NCI-H187 (cell line): ENCODE data around the gene LSM14B.
A peak's percentile ranks its signal among the peaks of the same experiment; 100 is the strongest.

Source experiments
- DNase-seq, 2 experiments: peaks; one replicate each; lab custom pipeline; 2025; lab: John Stamatoyannopoulos, UW

Gene LSM14B

GRCh38 chr20:62163986-62164762 lies 41.9 kb downstream of the LSM14B start:
- DNase-seq: no peak

- no peak for DNase-seq
Observed at GRCh38 chr20:62164879-62165761, 42.8 kb downstream of the LSM14B start.

- no peak for DNase-seq
Observed at GRCh38 chr20:62165762-62166399, 43.6 kb downstream of the LSM14B start.

- DNase-seq: no peak
Observed at GRCh38 chr20:62167474-62167873, 45.2 kb downstream of the LSM14B start.

GRCh38 chr20:62168061-62168460 lies 45.8 kb downstream of the LSM14B start:
- DNase-seq: no peak

- no peak for DNase-seq
Observed at GRCh38 chr20:62168890-62169435, 46.7 kb downstream of the LSM14B start.

GRCh38 chr20:62170536-62170935 lies 48.3 kb downstream of the LSM14B start:
- DNase-seq: no peak

- DNase-seq: no peak
Observed at GRCh38 chr20:62171245-62171644, 49.0 kb downstream of the LSM14B start.

GRCh38 chr20:62172666-62173065 lies 50.4 kb downstream of the LSM14B start:
- no peak for DNase-seq

GRCh38 chr20:62174021-62174804 lies 51.9 kb downstream of the LSM14B start:
- DNase-seq: no peak

GRCh38 chr20:62174870-62175624 lies 52.8 kb downstream of the LSM14B start:
- no peak for DNase-seq

- DNase-seq: no peak
Observed at GRCh38 chr20:62175711-62176110, 53.4 kb downstream of the LSM14B start.

- no peak for DNase-seq
Observed at GRCh38 chr20:62176866-62177265, 54.6 kb downstream of the LSM14B start.

- DNase-seq: no peak
Observed at GRCh38 chr20:62177307-62177706, 55.0 kb downstream of the LSM14B start.

GRCh38 chr20:62178316-62179161 lies 56.3 kb downstream of the LSM14B start:
- DNase-seq: no peak

GRCh38 chr20:62179162-62179504 lies 56.9 kb downstream of the LSM14B start:
- DNase-seq: no peak

GRCh38 chr20:62181808-62182207 lies 59.5 kb downstream of the LSM14B start:
- DNase-seq: no peak

GRCh38 chr20:62182469-62183425 lies 60.5 kb downstream of the LSM14B start, which contains the start of gene MTG2:
TSS of gene MTG2 (plus strand) at chr20:62183028. CDS start at chr20:62193421, 10,393 bp downstream.
- DNase-seq: peak; percentile 89 to 95
